Endothelial cell of umbilical vein (primary cell): Measurements from ENCODE around the gene ZNF398. TPM values are rescaled to one million over a fixed set of nuclear protein-coding genes. Genes with fewer than 3 reads are reported as not detected.

Source experiments
- Bru-seq: library from RNA; stranded (reverse); fragments of 400-500 nt; gene quantifications from one replicate; lab custom pipeline; 2021; lab: Mats Ljungman, UMichigan
- BruChase-seq, 2 experiments: library from RNA; stranded (reverse); fragments of 400-500 nt; gene quantifications; one replicate each; lab custom pipeline; 2021; lab: Mats Ljungman, UMichigan
- BruUV-seq: library from RNA; stranded (reverse); fragments of 400-500 nt; replicated peaks from 2 replicates; lab custom pipeline; 2021; lab: Mats Ljungman, UMichigan
- CTCF ChIA-PET: fragments of 300-600, 350-600 bp; sonication (Branson Sonifier 250); formaldehyde crosslinking; loops from one replicate; lab custom pipeline; 2021; ENCODE audit warnings: antibody characterized with exemption, inconsistent platforms; lab: Charles Lee
- POLR2A ChIA-PET: fragments of 300-600, 350-600 bp; sonication (Branson Sonifier 250); formaldehyde crosslinking; loops from one replicate; lab custom pipeline; 2021; ENCODE audit warnings: antibody characterized with exemption, inconsistent platforms; lab: Charles Lee
- DNase-seq: peaks from one replicate; pipeline ENCODE4 v3.0.0-alpha.2; 2011; ENCODE audit warnings: low read depth, low spot score
- FAIRE-seq: peaks from 2 replicates; lab custom pipeline; 2011; peaks lifted over from hg19 to GRCh38; lab: Jason Lieb, UNC
- H2AFZ ChIP-seq: 2 replicates; pipeline ENCODE4 v1.6.0; 2012; ENCODE audit warnings: low read depth, low read length, control low read depth, inconsistent platforms
- H3K27ac ChIP-seq: 2 replicates; pipeline ENCODE4 v1.5.1; 2011; ENCODE audit warnings: low read depth, mild to moderate bottlenecking, control low read depth, low read length, moderate library complexity; ENCODE audit not compliant: insufficient read depth
- H3K27me3 ChIP-seq, 2 experiments: 2 replicates each; pipeline versions ENCODE4 v1.6.0 to v1.6.1; 2011; ENCODE audit warnings: low read length in 2 of 2, mixed read lengths in 1 of 2; ENCODE audit not compliant: control insufficient read depth in 2 of 2, insufficient read depth in 2 of 2
- H3K36me3 ChIP-seq, 2 experiments: 2 replicates in 1 of 2; 3 replicates in 1 of 2; pipeline ENCODE4 v1.5.1; 2011; ENCODE audit warnings: low read length in 2 of 2, mild to moderate bottlenecking in 1 of 2, moderate library complexity in 1 of 2; ENCODE audit not compliant: control insufficient read depth in 2 of 2, insufficient read depth in 2 of 2; ENCODE audit errors: extremely low read depth in 1 of 2
- H3K4me1 ChIP-seq: 3 replicates; pipeline ENCODE4 v1.5.1; 2011; ENCODE audit warnings: mild to moderate bottlenecking, low read length; ENCODE audit not compliant: control insufficient read depth, insufficient read depth; ENCODE audit errors: extremely low read depth
- H3K4me2 ChIP-seq: 2 replicates; pipeline ENCODE4 v1.6.1; 2011; ENCODE audit warnings: low read length, control low read depth, mixed read lengths; ENCODE audit not compliant: insufficient read depth
- H3K4me3 ChIP-seq, 3 experiments: fragments of 200-600 bp in 1 of 3; sonication (generic), shearing (Covaris generic) in 1 of 3; replicated peaks in 1 of 3; 2 replicates each; pipeline ENCODE4 v1.5.1; 2011 to 2016; ENCODE audit warnings: control low read depth in 3 of 3, low read length in 3 of 3, mild to moderate bottlenecking in 2 of 3, inconsistent platforms in 1 of 3, low read depth in 1 of 3, moderate library complexity in 1 of 3; ENCODE audit not compliant: insufficient read depth in 1 of 3
- H3K79me2 ChIP-seq: 2 replicates; pipeline ENCODE4 v1.6.0; 2012; ENCODE audit warnings: low read length, inconsistent platforms; ENCODE audit not compliant: control insufficient read depth, insufficient read depth
- H3K9ac ChIP-seq: replicated peaks from 2 replicates; pipeline ENCODE3; 2011; ENCODE audit warnings: low read length, control low read depth; ENCODE audit not compliant: insufficient read depth; ENCODE audit errors: extremely low read depth
- H3K9me1 ChIP-seq: replicated peaks from 3 replicates; pipeline ENCODE4 v1.6.0; 2011; ENCODE audit warnings: mild to moderate bottlenecking, low read length; ENCODE audit not compliant: control insufficient read depth, insufficient read depth; ENCODE audit errors: extremely low read depth
- H3K9me3 ChIP-seq: replicated peaks from 2 replicates; pipeline ENCODE4 v1.5.1; 2012; ENCODE audit warnings: low read length, inconsistent platforms; ENCODE audit not compliant: control insufficient read depth, insufficient read depth
- H4K20me1 ChIP-seq: replicated peaks from 2 replicates; pipeline ENCODE3; 2011; ENCODE audit warnings: mild to moderate bottlenecking, low read length; ENCODE audit not compliant: control insufficient read depth, insufficient read depth; ENCODE audit errors: extremely low read depth
- CTCF ChIP-seq, 2 donors: IDR thresholded peaks; 1 replicate in 1 of 2; 2 replicates in 1 of 2; pipeline ENCODE4 v1.5.1; 2011; ENCODE audit warnings: low read length in 2 of 2, mild to moderate bottlenecking in 2 of 2, moderate library complexity in 2 of 2, control low read depth in 1 of 2, inconsistent platforms in 1 of 2, low read depth in 1 of 2; ENCODE audit not compliant: insufficient read depth in 1 of 2; ENCODE audit errors: extremely low read depth in 1 of 2
- FOS ChIP-seq: IDR thresholded peaks from 2 replicates; pipeline ENCODE4 v1.6.1; 2011; ENCODE audit warnings: mild to moderate bottlenecking, low read length, moderate library complexity, borderline replicate concordance; ENCODE audit not compliant: insufficient read depth
- MYC ChIP-seq: IDR thresholded peaks from one replicate; pipeline ENCODE4 v1.6.1; 2011; ENCODE audit warnings: mild to moderate bottlenecking, low read depth, low read length
- POLR2A ChIP-seq: IDR thresholded peaks from 2 replicates; pipeline ENCODE4 v1.6.1; 2012; ENCODE audit warnings: low read depth, mild to moderate bottlenecking, control low read depth, low read length
- POLR2AphosphoS5 ChIP-seq: IDR thresholded peaks from 2 replicates; pipeline ENCODE4 v1.6.1; 2012; ENCODE audit warnings: low read depth, mild to moderate bottlenecking, control low read depth, low read length, moderate library complexity; ENCODE audit not compliant: insufficient read depth
- dilution Hi-C: fragments of 300-500 bp; cut with MboI; formaldehyde crosslinking; loops from one replicate; pipeline ENCODE4 v1.15.0; 2019; ENCODE audit warnings: low sequenced_read_pairs; ENCODE audit not compliant: extremely low pct_ligation_motif_present
- intact Hi-C: fragments of 100-400 bp; cut with micrococcal nuclease; formaldehyde crosslinking; loops from one replicate; pipeline ENCODE4 v1.10.0; 2022
- long read RNA-seq: library from polyadenylated mRNA; stranded (forward); transcript quantifications from one replicate; pipeline ENCODE4 v2.0.0, GENCODE V29; 2021
- polyA minus RNA-seq, 3 experiments: library from RNA; depleted of rRNA, polyadenylated mRNA; stranded (reverse); fragments of >200 nt; gene quantifications; 1 replicate in 1 of 3; 2 replicates in 2 of 3; pipeline ENCODE4 v1.2.3, GENCODE V29; 2011
- polyA plus RNA-seq, 4 experiments: library from polyadenylated mRNA; depleted of rRNA in 3 of 4; stranded (reverse) in 3 of 4; unstranded in 1 of 4; fragments of >200 nt; gene quantifications; 2 replicates each; pipeline versions ENCODE4 v1.2.1 to v1.2.3, GENCODE V29; 2011 to 2012; ENCODE audit warnings: missing spikeins in 1 of 4
- total RNA-seq: library from RNA; stranded (reverse); gene quantifications from 2 replicates; pipeline ENCODE4 v1.2.3, GENCODE V29; 2021

The ZNF398 gene
- total RNA-seq (8.6 and 10.6 TPM in 2 replicates), polyA plus RNA-seq (7.5 and 11.1 TPM in 2 replicates), polyA minus RNA-seq (17.9 and 21.4 TPM in 2 replicates), Bru-seq, nascent RNA (percentile 62 among the genes with signal in this experiment), BruChase-seq, experiment 1, labeled RNA remaining after a 6-hour chase (percentile 59 among the genes with signal in this experiment), BruChase-seq, experiment 2, labeled RNA remaining after a 2-hour chase (percentile 59 among the genes with signal in this experiment)
- 3.7 and 4.5 TPM in 2 replicates for polyA plus RNA-seq (2011; cell fraction: cytosol; rRNA removed)
- 6.3 and 6.4 TPM in 2 replicates for polyA plus RNA-seq (2011; cell fraction: nucleus; rRNA removed)
- 4.2 and 5.1 TPM in 2 replicates for polyA plus RNA-seq (2012)
- polyA minus RNA-seq (2011; cell fraction: cytosol; rRNA and poly(A)+ RNA removed) = 12.3 TPM
- polyA minus RNA-seq (2011; cell fraction: nucleus; rRNA and poly(A)+ RNA removed) = 11.1 and 12.1 TPM in 2 replicates
- long read RNA-seq, full-length matches to known transcripts = 5 of 10 reads
- long read RNA-seq, partial matches to known transcripts = 0 of 10 reads
- long read RNA-seq, other reads (novel, unspliced or antisense) = 5 of 10 reads

GRCh38 chr7:149147072-149147751 is at the start of gene ZNF398:
Gene ZNF398, plus strand, starts transcription at chr7:149147453. Its CDS starts 290 bp downstream, at chr7:149147743.
- DNase-seq (peak; percentile 75), FAIRE-seq (peak; percentile 72)
- CTCF ChIA-PET = interaction anchor here (0.6 to 3.3 kb wide), 29 partner anchors 9 to 1221 kb away, joined by 3 to 61 read pairs (median 5); partner anchors contain the start of genes ZNF282, ZNF425, ZNF783 and ZNF862
- Histone ChIP-seq H3K9me3 (no peaks in the 10 kb centered on the region), H3K27me3 (no peaks in the 10 kb centered on the region), H4K20me1 (no peaks in the 10 kb centered on the region), H3K4me3 (peak within 1 kb of the TSS; percentile 74 to 98 (median 87)), H3K9ac (peak within 1 kb of the TSS; percentile 81), H3K79me2 (peaks cover 37% of the 10 kb centered on the region), H3K9me1 (no peaks in the 10 kb centered on the region), H3K36me3 (no peaks in the 10 kb centered on the region), H3K4me1 (peaks cover 4% of the 10 kb centered on the region), H2AFZ (peak within 1 kb of the TSS; percentile 93), H3K27ac (peak within 1 kb of the TSS; percentile 57), H3K4me2 (peak within 1 kb of the TSS; percentile 69)
- TF ChIP-seq CTCF (IDR thresholded peaks at IDR 0.05; ENCODE audit: extremely low read depth in 1 of 2, insufficient read depth in 1 of 2, low read depth in 1 of 2, low read length in 2 of 2) = peak; percentile 42 to 79
- no peak for TF ChIP-seq FOS
- TF ChIP-seq MYC = no peak
- peak; percentile 63 for TF ChIP-seq POLR2A
- TF ChIP-seq POLR2AphosphoS5 = peak; percentile 71
- POLR2A ChIA-PET = interaction anchor here (0.6 to 1.3 kb wide), 2 partner anchors 22 to 85 kb away, joined by 3 read pairs; no protein-coding TSS in a partner anchor
- BruUV-seq = no TSS peak
- dilution Hi-C loops = no loop called here
- intact Hi-C loops = loop anchor here (1.0 to 5.0 kb wide), 7 partner anchors 21 to 478 kb away; partner anchors contain the start of genes EZH2, PDIA4, ZNF282 and ZNF425
